Neutrophil (primary cell): ENCODE results near the gene QSOX2.

Experiments used
- H3K27ac ChIP-seq: fragments of 200-600 bp; sonication (generic); 2 replicates; pipeline ENCODE4 v1.5.1; 2016; ENCODE audit warnings: mild to moderate bottlenecking, moderate library complexity
- H3K27me3 ChIP-seq: fragments of 200-600 bp; sonication (generic); 2 replicates; pipeline ENCODE4 v1.6.0; 2016; ENCODE audit warnings: mild to moderate bottlenecking
- H3K36me3 ChIP-seq: fragments of 200-600 bp; sonication (generic); 2 replicates; pipeline ENCODE4 v1.5.1; 2017
- H3K4me1 ChIP-seq, 2 experiments: fragments of 200-600 bp in 1 of 2; sonication (generic) in 1 of 2; 1 replicate in 1 of 2; 2 replicates in 1 of 2; pipeline versions ENCODE4 v1.5.1 to v1.6.1; 2013 to 2016; ENCODE audit warnings: low read depth in 1 of 2, low read length in 1 of 2, mild to moderate bottlenecking in 1 of 2, moderate library complexity in 1 of 2; ENCODE audit not compliant: control insufficient read depth in 1 of 2, insufficient read depth in 1 of 2
- H3K4me3 ChIP-seq, 2 experiments: fragments of 200-600 bp in 1 of 2; sonication (generic) in 1 of 2; 1 replicate in 1 of 2; 2 replicates in 1 of 2; pipeline ENCODE4 v1.5.1; 2013 to 2016; ENCODE audit warnings: low read depth in 1 of 2, low read length in 1 of 2, mild to moderate bottlenecking in 1 of 2, moderate library complexity in 1 of 2
- H3K9me3 ChIP-seq: fragments of 200-600 bp; sonication (generic); 2 replicates; pipeline ENCODE4 v1.5.1; 2016
- CTCF ChIP-seq: fragments of 200-600 bp; sonication (generic); IDR thresholded peaks from 2 replicates; pipeline ENCODE4 v1.5.1; 2016; ENCODE audit warnings: antibody characterized with exemption

The QSOX2 gene

GRCh38 chr9:136174779-136175615 lies 70.6 kb downstream of the QSOX2 start:
- Histone ChIP-seq H3K4me1 (no peaks in the 10 kb centered on the region), H3K4me3 (no peak overlapping the region), H3K27me3 (no peaks in the 10 kb centered on the region), H3K27ac (no peak overlapping the region), H3K9me3 (no peaks in the 10 kb centered on the region), H3K36me3 (no peaks in the 10 kb centered on the region)
- TF ChIP-seq CTCF: no peak

GRCh38 chr9:136173648-136174290 lies 71.8 kb downstream of the QSOX2 start:
- H3K9me3 ChIP-seq: no peaks in the 10 kb centered on the region
- H3K4me3 ChIP-seq: no peak overlapping the region
- no peak overlapping the region for H3K27ac ChIP-seq
- H3K36me3 ChIP-seq: no peaks in the 10 kb centered on the region
- TF ChIP-seq CTCF: no peak
- peaks cover 8% of the 10 kb centered on the region for H3K27me3 ChIP-seq
- no peaks in the 10 kb centered on the region for H3K4me1 ChIP-seq

GRCh38 chr9:136172412-136173079 lies 73.1 kb downstream of the QSOX2 start:
- peaks cover 8% of the 10 kb centered on the region for H3K27me3 ChIP-seq
- no peak overlapping the region for H3K4me3 ChIP-seq
- TF ChIP-seq CTCF: no peak
- H3K27ac ChIP-seq: no peak overlapping the region
- H3K36me3 ChIP-seq: no peaks in the 10 kb centered on the region
- H3K9me3 ChIP-seq: no peaks in the 10 kb centered on the region
- H3K4me1 ChIP-seq: no peaks in the 10 kb centered on the region

- Histone ChIP-seq H3K4me1 (no peaks in the 10 kb centered on the region), H3K27me3 (peaks cover 8% of the 10 kb centered on the region), H3K4me3 (no peak overlapping the region), H3K9me3 (no peaks in the 10 kb centered on the region), H3K36me3 (no peaks in the 10 kb centered on the region), H3K27ac (no peak overlapping the region)
- no peak for TF ChIP-seq CTCF
These were observed 73.7 kb downstream of the QSOX2 start for GRCh38 chr9:136171801-136172411.

- TF ChIP-seq CTCF: no peak
- Histone ChIP-seq H3K27me3 (peaks cover 8% of the 10 kb centered on the region), H3K9me3 (no peaks in the 10 kb centered on the region), H3K4me3 (no peak overlapping the region), H3K36me3 (no peaks in the 10 kb centered on the region), H3K4me1 (no peaks in the 10 kb centered on the region), H3K27ac (no peak overlapping the region)
These were observed 74.4 kb downstream of the QSOX2 start for GRCh38 chr9:136171009-136171800.
